ENCODE data around the gene OR8H2. TPM values are rescaled to one million over a fixed set of nuclear protein-coding genes. Genes with fewer than 3 reads are reported as not detected.
"Not testable (repeated sequence)": the region's sequence is repeated elsewhere in the genome, so short reads cannot be mapped to it uniquely, and the experiment has no call there.

The OR8H2 gene, protein sequence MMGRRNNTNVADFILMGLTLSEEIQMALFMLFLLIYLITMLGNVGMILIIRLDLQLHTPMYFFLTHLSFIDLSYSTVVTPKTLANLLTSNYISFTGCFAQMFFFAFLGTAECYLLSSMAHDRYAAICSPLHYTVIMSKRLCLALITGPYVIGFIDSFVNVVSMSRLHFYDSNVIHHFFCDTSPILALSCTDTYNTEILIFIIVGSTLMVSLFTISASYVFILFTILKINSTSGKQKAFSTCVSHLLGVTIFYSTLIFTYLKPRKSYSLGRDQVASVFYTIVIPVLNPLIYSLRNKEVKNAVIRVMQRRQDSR
- total RNA-seq, result not detected

GRCh38 chr11:56103210-56103737, at the start of gene OR8H2:
Gene OR8H2, plus strand, starts transcription at chr11:56103687. Its CDS starts 1,356 bp downstream, at chr11:56105043.
- ATAC-seq (no peak), DNase-seq (ENCODE audit: low spot score) (no peak)
- Mint-ChIP-seq H3K4me3 (no peak within 1 kb of the TSS), H3K9me3 (peaks cover 10% of the 10 kb centered on the region), H3K27ac (no peak within 1 kb of the TSS), H3K4me1 (ENCODE audit: low read depth in 2 of 2) (no peaks in the 10 kb centered on the region), H3K27me3 (no peaks in the 10 kb centered on the region), H3K36me3 (peaks cover 18% of the 10 kb centered on the region)

DNA sequence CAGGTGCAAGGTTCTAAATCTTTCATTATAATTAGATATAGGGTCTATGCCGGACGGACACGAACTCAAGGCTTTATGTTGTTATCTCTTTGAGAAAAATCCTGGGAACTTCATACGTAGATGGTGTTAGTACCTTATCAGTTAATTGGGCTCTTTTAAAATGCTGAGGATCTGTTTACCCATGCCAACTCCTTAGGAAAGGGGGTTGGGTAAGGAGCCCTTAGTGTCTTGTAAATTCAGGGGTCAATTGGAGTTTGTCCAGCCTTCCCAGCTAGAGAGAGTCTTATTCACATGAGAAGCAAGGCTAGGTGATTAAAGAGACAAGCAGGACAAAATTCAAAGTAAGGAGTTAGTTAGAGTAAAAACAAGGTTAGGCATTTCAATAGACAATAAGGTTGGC, 47.1 kb upstream of the OR8H2 start:
- H3K4me1 Mint-ChIP-seq (ENCODE audit: low read depth in 2 of 2); H3K4me3 Mint-ChIP-seq; H3K27ac Mint-ChIP-seq; DNase-seq (ENCODE audit: low spot score); H3K27me3 Mint-ChIP-seq; ATAC-seq: not testable (repeated sequence)
- H3K9me3 Mint-ChIP-seq, result peaks cover 37% of the 10 kb centered on the region
- peaks cover 15% of the 10 kb centered on the region for H3K36me3 Mint-ChIP-seq

DNA sequence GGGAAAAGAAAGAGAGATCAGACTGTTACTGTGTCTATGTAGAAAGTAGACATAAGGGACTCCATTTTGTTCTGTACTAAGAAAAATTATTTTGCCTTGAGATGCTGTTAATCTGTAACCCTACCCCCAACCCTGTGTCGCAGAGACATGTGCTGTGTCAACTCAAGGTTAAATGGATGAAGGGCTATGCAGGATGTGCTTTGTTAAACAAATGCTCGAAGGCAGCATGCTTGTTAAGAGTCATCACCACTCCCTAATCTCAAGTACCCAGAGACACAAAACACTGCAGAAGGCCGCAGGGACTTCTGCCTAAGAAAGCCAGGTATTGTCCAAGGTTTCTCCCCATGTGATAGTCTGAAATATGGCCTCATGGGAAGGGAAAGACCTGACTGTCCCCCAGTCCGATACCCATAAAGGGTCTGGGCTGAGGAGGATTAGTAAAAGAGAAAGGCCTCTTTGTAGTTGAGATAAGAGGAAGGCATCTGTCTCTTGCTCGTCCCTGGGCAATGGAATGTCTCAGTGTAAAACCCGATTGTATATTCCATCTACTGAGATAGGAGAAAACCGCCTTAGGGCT, 45.7 kb upstream of the OR8H2 start:
- Mint-ChIP-seq H3K36me3 (peaks cover 15% of the 10 kb centered on the region), H3K9me3 (peaks cover 32% of the 10 kb centered on the region)
- not testable (repeated sequence) for DNase-seq (ENCODE audit: low spot score); H3K4me1 Mint-ChIP-seq (ENCODE audit: low read depth in 2 of 2); H3K27ac Mint-ChIP-seq; H3K4me3 Mint-ChIP-seq; ATAC-seq; H3K27me3 Mint-ChIP-seq

DNA sequence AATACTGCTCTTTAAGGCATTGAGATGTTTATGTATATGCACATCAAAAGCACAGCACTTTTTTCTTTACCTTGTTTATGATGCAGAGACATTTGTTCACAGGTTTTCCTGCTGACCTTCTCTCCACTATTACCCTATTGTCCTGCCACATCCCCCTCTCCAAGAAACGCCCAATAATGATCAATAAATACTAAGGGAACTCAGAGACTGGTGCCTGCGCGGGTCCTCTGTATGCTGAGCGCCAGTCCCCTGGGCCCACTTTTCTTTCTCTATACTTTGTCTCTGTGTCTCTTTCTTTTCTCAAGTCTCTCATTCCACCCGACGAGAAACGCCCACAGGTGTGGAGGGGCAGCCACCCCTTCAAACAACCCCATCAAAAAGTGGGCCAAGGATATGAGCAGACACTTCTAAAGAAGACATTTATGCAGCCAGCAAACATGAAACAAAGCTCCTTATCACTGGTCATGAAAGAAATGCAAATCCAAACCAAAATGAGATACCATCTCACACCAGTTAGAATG, 45.2 kb upstream of the OR8H2 start:
- H3K27me3 Mint-ChIP-seq; H3K27ac Mint-ChIP-seq; ATAC-seq; H3K4me3 Mint-ChIP-seq; DNase-seq (ENCODE audit: low spot score); H3K4me1 Mint-ChIP-seq (ENCODE audit: low read depth in 2 of 2): not testable (repeated sequence)
- Mint-ChIP-seq H3K9me3 (peaks cover 32% of the 10 kb centered on the region), H3K36me3 (peaks cover 15% of the 10 kb centered on the region)

DNA sequence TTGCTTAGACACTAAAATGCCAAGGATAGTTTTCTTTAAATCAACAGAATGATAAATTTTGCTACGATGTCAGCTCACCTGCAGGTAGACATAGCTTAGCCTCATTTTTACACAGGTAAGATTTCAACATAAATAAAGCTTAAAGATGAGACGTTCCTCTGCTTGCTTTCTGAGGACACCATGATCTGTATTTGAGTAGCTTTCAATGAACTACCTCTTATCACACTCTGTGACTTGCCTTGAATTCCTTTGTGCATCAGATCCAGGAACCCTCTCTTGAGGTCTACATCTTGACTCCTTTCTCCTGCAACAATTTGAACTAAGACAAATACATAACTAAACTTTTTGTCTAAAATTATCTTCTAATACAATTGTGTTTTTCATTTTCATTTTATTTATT, 36.5 kb upstream of the OR8H2 start:
- DNase-seq (ENCODE audit: low spot score), result no peak
- Mint-ChIP-seq H3K27ac (no peak overlapping the region), H3K4me1 (ENCODE audit: low read depth in 2 of 2) (no peaks in the 10 kb centered on the region), H3K36me3 (peaks cover 6% of the 10 kb centered on the region), H3K9me3 (peaks cover 17% of the 10 kb centered on the region), H3K4me3 (no peak overlapping the region), H3K27me3 (no peaks in the 10 kb centered on the region)
- no peak for ATAC-seq

DNA sequence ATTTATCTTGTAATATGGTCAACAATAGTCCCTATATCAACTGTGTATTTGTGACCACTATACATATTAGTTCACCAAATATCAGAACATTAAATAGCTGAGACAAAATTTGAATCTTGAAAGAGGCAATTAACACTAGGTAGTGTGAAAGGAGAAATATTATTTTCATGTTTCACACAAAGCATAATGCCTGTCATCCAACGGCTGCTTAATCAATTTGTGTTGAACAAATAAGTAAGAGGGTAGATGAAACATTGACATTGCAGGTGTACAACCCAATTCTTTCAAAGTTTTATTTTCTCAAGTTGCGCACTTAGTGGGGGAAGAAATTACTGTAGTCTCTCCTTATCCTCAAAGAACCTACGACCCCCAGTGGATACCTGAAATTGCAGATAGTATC, 13.8 kb upstream of the OR8H2 start:
- Mint-ChIP-seq H3K4me1 (ENCODE audit: low read depth in 2 of 2) (no peaks in the 10 kb centered on the region), H3K27ac (no peak overlapping the region), H3K36me3 (no peaks in the 10 kb centered on the region), H3K4me3 (no peak overlapping the region), H3K9me3 (peaks cover 12% of the 10 kb centered on the region), H3K27me3 (no peaks in the 10 kb centered on the region)
- ATAC-seq (no peak), DNase-seq (ENCODE audit: low spot score) (no peak)

- no peak for ATAC-seq
- H3K9me3 Mint-ChIP-seq, result peaks cover 20% of the 10 kb centered on the region
- no peak within 1 kb of the TSS for H3K27ac Mint-ChIP-seq
- no peaks in the 10 kb centered on the region for H3K4me1 Mint-ChIP-seq (ENCODE audit: low read depth in 2 of 2)
- H3K27me3 Mint-ChIP-seq, result no peaks in the 10 kb centered on the region
- no peaks in the 10 kb centered on the region for H3K36me3 Mint-ChIP-seq
- H3K4me3 Mint-ChIP-seq, result no peak within 1 kb of the TSS
- no peak for DNase-seq (ENCODE audit: low spot score)
Observed at GRCh38 chr11:56093008-56093407, 10.5 kb upstream of the OR8H2 start, which contains the start of gene OR8I2. Gene OR8I2, plus strand, starts transcription at chr11:56093308. Its CDS starts 0 bp downstream, at chr11:56093308.

DNA sequence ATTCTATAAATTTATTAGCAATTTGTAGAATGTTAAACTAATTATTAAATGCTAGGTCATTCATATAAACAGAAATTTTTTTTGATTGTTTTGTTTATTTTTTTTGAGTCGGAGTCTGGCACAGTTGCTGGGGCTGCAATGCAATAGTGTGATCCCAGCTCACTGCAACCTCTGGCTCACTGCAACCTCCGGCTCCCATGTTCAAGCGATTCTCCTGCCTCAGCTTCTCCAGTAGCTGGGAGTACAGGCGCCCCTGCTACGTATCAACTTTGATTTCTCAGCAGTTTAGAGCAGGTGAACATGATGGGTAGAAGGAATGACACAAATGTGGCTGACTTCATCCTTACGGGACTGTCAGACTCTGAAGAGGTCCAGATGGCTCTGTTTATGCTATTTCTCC, 18.6 kb downstream of the OR8H2 start, which contains the start of gene OR8H3:
Gene OR8H3, plus strand, starts transcription at position 301 of the 400 bp plus-strand sequence. Its CDS starts 0 bp downstream, at position 301.
- DNase-seq (ENCODE audit: low spot score), result no peak
- ATAC-seq, result no peak
- Mint-ChIP-seq H3K9me3 (peaks cover 11% of the 10 kb centered on the region), H3K36me3 (peaks cover 8% of the 10 kb centered on the region), H3K27me3 (no peaks in the 10 kb centered on the region), H3K4me3 (no peak within 1 kb of the TSS), H3K4me1 (ENCODE audit: low read depth in 2 of 2) (no peaks in the 10 kb centered on the region), H3K27ac (no peak within 1 kb of the TSS)

- no peak within 1 kb of the TSS for H3K27ac Mint-ChIP-seq
- H3K4me3 Mint-ChIP-seq, result no peak within 1 kb of the TSS
- H3K4me1 Mint-ChIP-seq (ENCODE audit: low read depth in 2 of 2), result no peaks in the 10 kb centered on the region
- H3K27me3 Mint-ChIP-seq, result no peaks in the 10 kb centered on the region
- ATAC-seq (no peak), DNase-seq (ENCODE audit: low spot score) (no peak)
- peaks cover 5% of the 10 kb centered on the region for H3K36me3 Mint-ChIP-seq
- H3K9me3 Mint-ChIP-seq, result peaks cover 5% of the 10 kb centered on the region
Observed at GRCh38 chr11:56140151-56140661, 36.7 kb downstream of the OR8H2 start, which contains the start of gene OR8J3. Gene OR8J3, minus strand, starts transcription at chr11:56140201. Its CDS starts 2,483 bp downstream, at chr11:56137718.

DNA sequence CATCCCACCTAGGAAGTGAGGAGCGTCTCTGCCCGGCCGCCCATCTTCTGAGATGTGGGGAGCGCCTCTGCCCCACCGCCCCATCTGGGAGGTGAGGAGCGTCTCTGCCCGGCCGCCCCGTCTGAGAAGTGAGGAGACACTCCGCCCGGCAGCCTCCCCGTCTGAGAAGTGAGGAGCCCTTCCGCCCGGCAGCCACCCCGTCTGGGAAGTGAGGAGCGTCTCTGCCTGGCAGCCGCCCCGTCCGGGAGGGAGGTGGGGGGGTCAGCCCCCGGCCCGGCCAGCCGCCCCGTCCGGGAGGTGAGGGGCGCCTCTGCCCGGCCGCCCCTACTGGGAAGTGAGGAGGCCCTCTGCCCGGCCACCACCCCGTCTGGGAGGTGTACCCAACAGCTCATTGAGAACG, 40.2 kb downstream of the OR8H2 start:
- not testable (repeated sequence) for H3K9me3 Mint-ChIP-seq; ATAC-seq; H3K4me3 Mint-ChIP-seq; DNase-seq (ENCODE audit: low spot score); H3K27ac Mint-ChIP-seq; H3K27me3 Mint-ChIP-seq; H3K36me3 Mint-ChIP-seq; H3K4me1 Mint-ChIP-seq (ENCODE audit: low read depth in 2 of 2)

DNA sequence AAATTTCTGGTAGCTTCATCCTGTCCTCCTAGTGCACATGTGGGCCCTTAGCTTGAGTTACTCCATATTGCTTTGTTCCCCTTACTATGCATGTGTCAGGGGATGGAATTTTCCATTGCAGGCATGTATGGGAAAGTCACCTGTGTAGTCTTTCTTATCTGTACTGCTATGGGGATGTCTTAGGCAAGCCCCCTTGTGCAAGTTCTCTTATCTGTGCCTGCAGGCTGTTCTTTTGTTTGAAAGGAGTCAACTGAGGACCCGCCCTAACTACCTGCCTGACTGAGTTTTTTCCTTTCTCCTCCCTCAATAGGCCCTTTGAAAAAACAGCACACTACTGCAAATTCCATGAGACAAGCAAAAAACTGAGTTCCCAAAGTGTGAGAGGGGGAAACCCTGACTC, 47.9 kb downstream of the OR8H2 start:
- peaks cover 24% of the 10 kb centered on the region for H3K9me3 Mint-ChIP-seq
- H3K4me3 Mint-ChIP-seq, result no peak overlapping the region
- H3K27me3 Mint-ChIP-seq, result no peaks in the 10 kb centered on the region
- DNase-seq (ENCODE audit: low spot score) (no peak), ATAC-seq (no peak)
- no peak overlapping the region for H3K27ac Mint-ChIP-seq
- no peaks in the 10 kb centered on the region for H3K4me1 Mint-ChIP-seq (ENCODE audit: low read depth in 2 of 2)
- H3K36me3 Mint-ChIP-seq, result peaks cover 7% of the 10 kb centered on the region

- no peak overlapping the region for H3K4me3 Mint-ChIP-seq
- peaks cover 31% of the 10 kb centered on the region for H3K9me3 Mint-ChIP-seq
Observed at GRCh38 chr11:56152333-56152732, 48.8 kb downstream of the OR8H2 start.

More at GRCh38 chr11:56152333-56152732, 48.8 kb downstream of the OR8H2 start:
- ATAC-seq (no peak), DNase-seq (ENCODE audit: low spot score) (no peak)
- Mint-ChIP-seq H3K27me3 (no peaks in the 10 kb centered on the region), H3K36me3 (peaks cover 11% of the 10 kb centered on the region), H3K27ac (no peak overlapping the region), H3K4me1 (ENCODE audit: low read depth in 2 of 2) (no peaks in the 10 kb centered on the region)
